IMR-90 (cell line): ENCODE data around the gene OR1M1.
A peak's percentile ranks its signal among the peaks of the same experiment; 100 is the strongest.

Source experiments
- CEBPB ChIP-seq: IDR thresholded peaks from 2 replicates; pipeline ENCODE4 v1.6.1; 2012; ENCODE audit warnings: low read depth, low read length, improper control_type of control experiment
- CHD1 ChIP-seq: IDR thresholded peaks from 2 replicates; pipeline ENCODE4 v1.6.1; 2012; ENCODE audit warnings: low read depth, low read length, improper control_type of control experiment
- MAFK ChIP-seq: IDR thresholded peaks from 2 replicates; pipeline ENCODE4 v1.6.1; 2012; ENCODE audit warnings: low read depth, low read length, improper control_type of control experiment
- POLR2A ChIP-seq: IDR thresholded peaks from 2 replicates; pipeline ENCODE4 v1.6.1; 2012; ENCODE audit warnings: mild to moderate bottlenecking, low read depth, low read length
- RAD21 ChIP-seq: IDR thresholded peaks from 2 replicates; pipeline ENCODE4 v1.6.1; 2012; ENCODE audit warnings: low read length, improper control_type of control experiment
- RCOR1 ChIP-seq: IDR thresholded peaks from 2 replicates; pipeline ENCODE4 v1.6.1; 2012; ENCODE audit warnings: mild to moderate bottlenecking, low read length, improper control_type of control experiment; ENCODE audit not compliant: insufficient replicate concordance
- SMC3 ChIP-seq: fragments of 150-350 bp; IDR thresholded peaks from 2 replicates; pipeline ENCODE4 v1.6.1; 2016; ENCODE audit warnings: low read depth, mild to moderate bottlenecking, antibody characterized with exemption, low read length, moderate library complexity
- TF ChIP-seq, protein P1 (sequence below): conservative IDR thresholded peaks from 2 replicates; pipeline ENCODE4 v1.5.1; 2012; ENCODE audit warnings: mild to moderate bottlenecking, low read depth, low read length, improper control_type of control experiment

DNA sequence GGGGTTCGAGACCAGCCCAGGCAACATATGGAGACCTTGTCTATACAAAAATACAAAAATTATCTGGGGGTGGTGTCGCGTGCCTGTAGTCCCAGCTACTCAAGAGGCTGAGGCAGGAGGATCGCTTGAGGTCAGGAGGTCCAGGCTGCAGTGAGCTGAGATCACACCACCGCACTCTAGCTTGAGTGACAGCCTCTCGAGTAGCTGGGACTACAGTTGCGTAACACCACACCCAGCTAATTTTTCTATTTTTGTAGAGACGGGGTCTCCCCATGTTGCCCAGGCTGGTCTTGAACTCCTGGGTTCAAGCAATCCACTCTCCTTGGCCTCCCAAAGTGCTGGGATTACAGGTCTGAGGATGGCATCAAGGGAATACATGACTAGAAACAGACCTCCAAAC lies 45.8 kb upstream of the OR1M1 start:
- TF ChIP-seq POLR2A (no peak), RAD21 (no peak), MAFK (no peak), CEBPB (peak; percentile 36; the same call in 1 of the 2 replicates), SMC3 (no peak), CHD1 (no peak), RCOR1 (no peak)
- TF ChIP-seq, protein P1, sequence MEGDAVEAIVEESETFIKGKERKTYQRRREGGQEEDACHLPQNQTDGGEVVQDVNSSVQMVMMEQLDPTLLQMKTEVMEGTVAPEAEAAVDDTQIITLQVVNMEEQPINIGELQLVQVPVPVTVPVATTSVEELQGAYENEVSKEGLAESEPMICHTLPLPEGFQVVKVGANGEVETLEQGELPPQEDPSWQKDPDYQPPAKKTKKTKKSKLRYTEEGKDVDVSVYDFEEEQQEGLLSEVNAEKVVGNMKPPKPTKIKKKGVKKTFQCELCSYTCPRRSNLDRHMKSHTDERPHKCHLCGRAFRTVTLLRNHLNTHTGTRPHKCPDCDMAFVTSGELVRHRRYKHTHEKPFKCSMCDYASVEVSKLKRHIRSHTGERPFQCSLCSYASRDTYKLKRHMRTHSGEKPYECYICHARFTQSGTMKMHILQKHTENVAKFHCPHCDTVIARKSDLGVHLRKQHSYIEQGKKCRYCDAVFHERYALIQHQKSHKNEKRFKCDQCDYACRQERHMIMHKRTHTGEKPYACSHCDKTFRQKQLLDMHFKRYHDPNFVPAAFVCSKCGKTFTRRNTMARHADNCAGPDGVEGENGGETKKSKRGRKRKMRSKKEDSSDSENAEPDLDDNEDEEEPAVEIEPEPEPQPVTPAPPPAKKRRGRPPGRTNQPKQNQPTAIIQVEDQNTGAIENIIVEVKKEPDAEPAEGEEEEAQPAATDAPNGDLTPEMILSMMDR: no peak
